NAMALWA (cell line): ENCODE results near the gene NKIRAS1.
"Not testable (repeated sequence)": the region's sequence is repeated elsewhere in the genome, so short reads cannot be mapped to it uniquely, and the experiment has no call there.

Experiments used
- DNase-seq: peaks from one replicate; pipeline ENCODE4 v3.0.0-alpha.2; 2015; ENCODE audit warnings: low spot score

The NKIRAS1 gene

DNA sequence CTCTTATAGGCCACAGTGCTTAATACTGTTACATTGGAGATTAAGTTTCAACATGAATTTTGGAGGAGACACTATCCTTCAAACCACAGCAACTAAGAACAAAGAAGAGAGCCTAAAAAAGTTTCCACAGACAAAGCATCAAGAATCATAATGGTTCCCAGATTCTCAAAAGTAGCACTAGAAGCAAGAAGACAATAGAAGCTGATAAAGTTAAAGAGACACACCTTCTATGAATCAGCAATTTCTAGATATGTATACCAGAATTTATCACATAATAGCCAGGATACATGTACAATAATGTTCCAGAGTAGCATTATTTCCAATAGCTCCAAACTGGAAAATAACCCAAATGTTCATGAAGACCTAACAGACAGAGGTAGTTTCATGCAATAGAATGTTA, 12.2 kb downstream of the NKIRAS1 start:
- no peak for DNase-seq

DNA sequence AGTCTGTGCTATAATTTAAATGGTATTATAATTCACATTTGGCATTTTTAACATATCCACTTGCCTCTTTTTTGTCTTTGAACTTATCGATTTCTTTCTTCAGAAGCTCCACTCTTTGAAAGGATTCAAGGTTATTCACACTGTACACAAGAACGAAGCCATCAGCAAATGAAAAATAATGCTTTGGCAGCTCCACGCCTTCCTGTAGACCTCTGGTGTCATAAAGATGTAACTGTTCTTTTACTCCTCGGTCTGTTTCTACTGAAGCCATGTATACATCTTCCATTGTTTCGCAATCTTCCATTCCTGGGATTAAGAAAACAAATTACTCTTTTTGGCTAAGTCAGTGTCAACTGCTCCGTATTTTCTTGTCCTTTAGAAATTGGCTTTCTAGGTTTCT, 16.0 kb downstream of the NKIRAS1 start:
- DNase-seq: no peak

DNA sequence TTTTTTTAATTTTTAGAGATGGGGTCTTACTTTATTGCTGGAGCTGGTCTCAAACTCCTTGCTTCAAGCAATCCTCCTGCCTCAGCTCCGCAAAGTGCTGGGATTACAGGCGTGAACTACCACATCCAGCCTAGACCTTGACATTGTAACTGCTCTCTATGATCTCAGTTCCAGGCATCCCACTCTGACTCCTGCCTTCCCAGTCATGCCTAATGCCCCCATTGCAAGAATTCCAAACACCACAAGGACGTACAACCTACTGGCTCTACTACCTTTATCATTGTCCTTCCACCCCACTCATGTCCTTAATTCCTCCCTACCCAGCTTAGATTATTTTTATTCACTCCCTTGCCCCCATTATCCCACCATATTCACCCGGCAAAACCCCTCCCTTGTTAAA, 21.6 kb downstream of the NKIRAS1 start:
- no peak for DNase-seq

DNA sequence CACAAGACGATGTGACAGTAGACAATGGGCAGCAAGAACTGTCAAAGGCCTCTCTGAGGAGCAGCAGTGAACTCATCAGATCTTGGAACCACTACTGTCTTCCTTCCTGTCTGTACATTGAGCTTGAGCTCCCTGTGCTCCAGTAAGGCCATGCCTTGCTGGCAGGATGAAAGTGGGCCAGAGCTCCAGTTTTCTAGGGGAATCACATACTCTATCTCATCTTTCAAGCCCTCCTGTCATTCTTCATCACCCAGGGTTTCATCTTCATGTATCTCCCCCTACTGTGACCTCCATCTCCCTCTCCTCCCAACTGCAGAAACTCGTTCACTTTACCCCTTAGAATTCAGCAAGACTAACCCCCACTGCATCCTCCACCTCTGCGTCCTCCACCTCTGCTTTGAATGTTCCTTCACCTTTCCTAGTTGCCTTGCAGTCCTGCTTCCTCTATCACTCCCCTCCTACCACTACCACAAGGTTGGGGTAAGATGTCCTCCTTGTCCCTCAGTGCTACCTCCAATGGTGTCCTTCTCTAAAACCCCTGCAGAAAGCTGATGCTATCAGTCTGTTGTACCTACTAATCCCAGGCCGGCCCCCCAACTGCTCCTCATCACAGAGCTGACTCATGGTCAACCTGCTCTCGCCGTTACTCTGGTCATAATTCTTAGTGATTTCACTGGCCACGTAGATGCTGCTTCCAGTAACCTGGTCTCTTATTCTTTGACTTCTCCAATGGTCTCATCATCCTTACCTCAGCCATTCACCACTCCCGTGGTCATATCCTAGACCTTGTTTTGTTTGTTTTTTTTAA, 22.3 kb downstream of the NKIRAS1 start:
- no peak for DNase-seq

DNA sequence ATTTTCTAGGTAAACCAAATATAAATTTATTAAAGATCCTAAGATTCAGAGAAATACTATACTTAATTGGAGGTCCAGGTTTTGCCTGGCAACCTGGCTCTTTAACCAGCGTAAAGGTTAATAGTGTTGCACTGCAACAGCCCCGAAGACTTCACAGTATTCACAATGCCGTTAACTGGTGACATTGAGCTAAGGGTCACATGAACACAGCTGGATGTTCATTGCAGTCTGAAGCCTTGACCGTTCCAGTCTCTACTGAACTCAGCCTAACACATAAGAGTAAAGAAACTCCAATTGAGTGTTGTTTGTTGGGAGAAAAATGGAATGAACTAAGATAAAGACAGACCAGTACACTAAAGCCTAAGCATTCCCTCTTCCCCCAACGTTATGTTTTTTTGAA, 26.8 kb downstream of the NKIRAS1 start:
- DNase-seq: no peak

DNA sequence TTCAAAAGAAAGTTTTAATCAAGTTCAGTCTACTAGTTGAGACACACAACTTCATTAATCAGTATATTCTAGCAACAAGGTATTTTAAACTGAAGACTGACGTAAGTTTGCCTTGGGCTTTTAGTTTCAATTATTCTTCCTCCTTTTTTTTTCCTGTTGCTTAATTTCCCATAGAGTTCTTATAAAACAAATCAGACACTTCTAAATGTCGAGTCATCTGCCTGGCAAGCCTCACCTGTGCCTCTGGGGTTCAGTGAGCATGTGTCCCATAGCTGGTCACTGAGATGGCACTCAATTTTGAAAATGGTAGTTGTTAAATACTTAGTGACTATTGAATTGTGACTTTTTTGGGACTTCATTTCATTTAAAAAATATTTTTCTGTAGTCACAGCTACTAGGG, 27.4 kb downstream of the NKIRAS1 start:
- DNase-seq: no peak

DNA sequence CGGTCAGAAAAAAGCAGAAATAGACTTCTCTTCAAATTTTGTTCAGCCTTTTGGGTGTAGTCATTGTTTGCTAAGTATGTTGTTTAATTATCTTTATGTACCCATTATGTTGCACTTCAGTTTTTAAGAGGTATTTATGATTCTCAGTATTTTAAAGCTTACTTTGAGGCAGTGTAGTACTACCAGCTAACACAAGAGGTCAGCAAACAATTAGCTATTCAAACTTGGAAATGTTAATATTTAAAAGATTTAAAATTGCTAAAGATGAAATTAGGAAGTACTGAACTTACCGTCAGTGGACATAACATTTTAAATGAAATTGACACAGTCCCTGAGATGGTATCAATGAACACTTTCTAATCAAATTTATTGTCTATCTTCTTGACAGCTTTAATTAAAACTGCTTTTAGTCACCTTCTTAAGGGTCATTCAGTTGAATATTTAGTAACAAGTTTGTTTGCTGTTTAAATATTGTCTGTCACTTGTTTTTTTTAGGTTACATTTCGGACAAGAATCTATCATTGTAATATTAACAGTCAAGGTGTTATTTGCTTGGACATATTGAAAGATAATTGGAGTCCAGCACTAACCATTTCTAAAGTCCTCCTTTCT, 28.1 kb downstream of the NKIRAS1 start:
- DNase-seq: peak; percentile 64

DNA sequence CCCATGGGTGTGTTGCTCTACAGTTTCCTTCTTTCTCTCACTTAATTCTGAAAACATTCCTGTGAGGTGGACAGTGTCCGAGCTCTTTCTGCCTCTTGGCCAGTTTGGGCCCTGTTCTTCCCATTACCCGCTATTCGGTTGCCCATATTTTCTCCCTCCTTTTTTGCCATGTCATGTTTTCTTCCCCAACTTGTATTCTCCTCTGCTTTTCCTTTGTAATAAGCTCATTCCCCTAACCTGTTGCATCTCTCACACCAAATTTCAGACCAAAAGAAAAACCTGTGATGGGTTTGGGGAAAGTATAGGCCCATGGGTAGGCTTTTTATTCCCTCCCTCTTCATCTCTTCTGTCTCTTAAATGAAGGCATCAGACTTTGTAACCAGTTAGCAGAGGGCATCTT, 30.5 kb downstream of the NKIRAS1 start:
- DNase-seq: no peak

DNA sequence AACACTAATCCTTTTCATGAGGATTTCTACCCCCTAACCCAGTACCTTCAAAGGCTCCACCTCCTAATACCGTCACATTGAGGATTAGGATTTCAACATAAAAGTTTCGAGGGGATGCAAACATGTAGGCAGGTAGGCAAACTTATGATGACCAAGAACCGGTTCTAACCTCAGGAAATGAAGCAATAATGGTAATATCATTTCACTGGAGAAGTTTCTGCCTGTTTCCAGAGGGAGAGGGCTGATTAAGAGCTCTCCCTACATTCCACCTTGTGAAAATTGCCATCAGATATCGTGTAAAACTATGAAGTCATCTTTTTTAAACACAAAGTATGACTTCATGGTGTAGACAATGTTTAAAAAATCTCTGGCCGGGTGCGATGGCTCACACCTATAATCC, 31.6 kb downstream of the NKIRAS1 start:
- no peak for DNase-seq

DNA sequence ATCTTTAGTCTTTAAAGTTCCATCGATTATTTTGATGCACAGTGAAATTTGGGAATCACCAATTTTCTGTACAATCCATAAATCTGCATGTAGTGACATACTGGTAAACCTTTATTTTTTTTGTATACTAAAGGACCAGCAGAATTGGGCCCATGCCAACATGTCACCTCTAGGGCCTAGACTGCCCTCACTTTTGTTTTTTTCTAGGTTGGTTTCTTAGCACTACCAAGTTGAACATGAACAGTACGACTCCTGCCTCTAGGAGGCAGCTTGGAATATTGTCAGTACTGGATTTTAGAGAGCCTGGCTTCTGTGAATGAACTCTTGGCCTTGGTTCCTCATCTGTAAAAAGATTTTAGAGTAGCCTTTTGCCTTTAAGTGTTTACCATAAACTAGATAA, 32.3 kb downstream of the NKIRAS1 start:
- peak; percentile 27 for DNase-seq

DNA sequence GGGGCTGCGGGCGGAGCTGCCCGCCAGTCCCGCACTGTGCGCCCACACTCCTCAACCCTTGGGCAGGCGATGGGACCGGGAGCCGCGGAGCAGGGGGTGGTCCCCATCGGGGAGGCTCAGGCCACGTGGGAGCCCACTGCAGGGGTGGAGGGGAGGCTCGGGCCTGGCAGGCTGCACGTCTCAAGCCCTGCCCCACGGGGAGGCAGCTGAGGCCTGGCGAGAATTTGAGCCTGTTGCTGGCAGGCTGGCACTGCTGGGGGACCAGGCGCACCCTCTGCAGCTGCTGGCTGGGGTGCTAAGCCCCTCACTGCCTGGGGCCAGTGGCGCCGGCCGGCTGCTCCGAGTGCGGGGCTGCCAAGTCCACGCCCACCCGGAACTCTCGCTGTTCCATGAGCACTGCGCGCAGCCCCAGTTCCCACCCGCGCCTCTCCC, 34.3 kb downstream of the NKIRAS1 start:
- DNase-seq: no peak

DNA sequence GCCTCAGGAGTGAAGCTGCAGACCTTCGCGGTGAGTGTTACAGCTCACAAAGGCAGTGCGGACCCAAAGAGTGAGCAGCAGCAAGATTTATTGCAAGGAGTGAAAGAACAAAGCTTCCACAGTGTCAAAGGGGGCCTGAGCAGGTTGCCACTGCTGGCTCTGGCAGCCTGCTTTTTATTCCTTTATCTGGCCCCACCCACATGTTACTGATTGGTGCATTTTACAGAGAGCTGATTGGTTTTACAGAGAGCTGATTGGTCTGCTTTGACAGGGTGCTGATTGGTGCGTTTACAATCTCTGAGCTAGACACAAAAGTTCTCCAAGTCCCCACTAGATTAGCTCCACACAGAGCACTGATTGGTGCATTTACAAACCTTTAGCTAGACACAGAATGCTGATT, 34.8 kb downstream of the NKIRAS1 start:
- not testable (repeated sequence) for DNase-seq

DNA sequence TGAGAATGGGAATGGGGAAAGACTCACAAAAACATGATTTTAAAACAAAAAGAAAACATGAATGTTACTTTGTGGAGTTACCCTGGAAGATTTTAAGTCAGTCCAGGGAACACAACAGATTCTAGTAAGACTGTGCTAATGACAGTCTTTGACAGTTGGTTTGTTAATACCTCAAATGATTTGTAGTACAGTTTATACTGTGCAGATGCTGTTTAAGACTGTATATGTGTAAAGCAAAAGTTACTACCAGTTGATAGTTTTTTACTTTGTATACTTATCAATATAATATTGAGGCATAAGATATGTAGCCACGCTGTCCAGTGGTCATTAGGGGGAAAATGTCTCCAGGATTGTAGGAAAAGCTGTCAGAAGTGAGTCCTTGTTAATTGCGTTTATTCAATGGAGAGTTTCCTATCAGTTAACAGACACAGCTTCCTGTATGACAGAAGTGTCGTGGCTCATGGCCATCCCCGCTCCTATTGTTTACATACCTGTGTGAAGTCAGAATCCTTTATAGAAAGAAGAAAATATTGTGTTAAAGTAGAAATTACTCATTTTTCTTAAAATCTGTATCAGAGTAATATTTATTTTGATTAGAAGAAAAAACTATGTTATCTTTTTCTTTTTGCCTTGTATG, 36.0 kb downstream of the NKIRAS1 start:
- no peak for DNase-seq

DNA sequence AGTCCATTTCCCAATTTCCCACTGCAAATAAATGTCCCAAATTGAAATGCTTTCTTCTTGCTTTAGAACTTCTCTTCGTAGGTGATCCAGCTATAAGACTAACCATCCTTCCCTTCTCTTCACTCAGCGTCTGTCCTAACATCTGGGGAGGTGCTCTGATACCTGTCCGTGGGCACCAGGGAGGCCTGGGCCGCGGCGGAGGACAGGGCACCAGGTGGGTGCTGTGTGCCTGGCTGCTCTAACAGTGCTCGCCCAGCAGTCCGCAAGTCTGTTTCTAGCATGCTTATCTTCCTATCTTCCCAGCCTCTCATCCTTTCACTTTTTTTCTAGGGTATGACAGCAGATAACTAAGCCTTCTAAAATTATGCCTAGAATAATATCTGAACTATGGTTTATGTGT, 37.3 kb downstream of the NKIRAS1 start:
- no peak for DNase-seq

DNA sequence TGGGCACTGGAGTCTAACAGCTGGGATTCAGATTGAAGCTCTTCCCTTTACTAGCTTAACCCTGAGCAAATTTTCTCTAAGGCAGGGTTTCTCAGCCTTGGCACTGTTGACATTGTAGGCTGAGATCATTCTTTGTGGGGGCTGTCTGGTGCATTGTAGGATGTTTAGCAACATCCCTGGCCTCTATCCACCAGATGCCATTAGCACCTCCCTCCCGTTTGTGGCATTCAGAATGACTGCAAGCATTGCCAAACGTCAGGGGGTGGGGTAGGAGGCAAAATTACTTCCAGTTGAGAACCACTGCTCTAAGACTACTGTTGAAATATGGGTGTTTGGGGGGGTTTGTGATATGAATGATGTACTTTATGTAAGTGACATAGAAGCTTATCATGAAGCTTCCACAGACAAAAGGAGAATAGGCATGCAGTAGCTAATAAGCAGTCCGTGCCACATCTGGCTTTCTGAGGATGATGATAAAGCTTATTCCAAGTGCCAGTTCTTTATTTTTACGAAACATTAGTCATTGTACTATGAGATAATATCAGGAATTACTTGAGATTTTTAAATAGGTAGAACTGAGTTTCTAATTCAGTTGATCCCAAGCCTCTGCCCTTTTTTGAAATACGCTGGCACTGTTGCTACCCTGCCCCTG, 39.3 kb downstream of the NKIRAS1 start:
- no peak for DNase-seq

DNA sequence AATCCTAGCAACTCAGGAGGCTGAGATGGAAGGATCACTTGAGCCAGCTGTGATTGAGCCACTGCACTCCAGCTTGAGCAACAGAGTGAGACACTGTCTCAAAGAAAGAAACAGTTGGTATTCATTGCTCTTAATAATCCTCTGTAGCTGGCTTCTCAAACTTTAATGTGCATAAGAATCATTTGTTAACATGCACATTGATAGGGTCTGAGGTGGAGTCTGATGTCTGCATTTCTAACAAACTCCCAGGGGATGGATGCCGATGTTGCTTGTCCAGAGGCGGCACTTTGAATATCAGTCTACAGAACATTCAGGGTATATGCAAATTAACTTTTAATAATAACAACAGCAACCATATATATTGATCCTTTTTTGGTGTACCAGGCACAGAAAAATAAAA, 39.9 kb downstream of the NKIRAS1 start:
- DNase-seq: no peak

DNA sequence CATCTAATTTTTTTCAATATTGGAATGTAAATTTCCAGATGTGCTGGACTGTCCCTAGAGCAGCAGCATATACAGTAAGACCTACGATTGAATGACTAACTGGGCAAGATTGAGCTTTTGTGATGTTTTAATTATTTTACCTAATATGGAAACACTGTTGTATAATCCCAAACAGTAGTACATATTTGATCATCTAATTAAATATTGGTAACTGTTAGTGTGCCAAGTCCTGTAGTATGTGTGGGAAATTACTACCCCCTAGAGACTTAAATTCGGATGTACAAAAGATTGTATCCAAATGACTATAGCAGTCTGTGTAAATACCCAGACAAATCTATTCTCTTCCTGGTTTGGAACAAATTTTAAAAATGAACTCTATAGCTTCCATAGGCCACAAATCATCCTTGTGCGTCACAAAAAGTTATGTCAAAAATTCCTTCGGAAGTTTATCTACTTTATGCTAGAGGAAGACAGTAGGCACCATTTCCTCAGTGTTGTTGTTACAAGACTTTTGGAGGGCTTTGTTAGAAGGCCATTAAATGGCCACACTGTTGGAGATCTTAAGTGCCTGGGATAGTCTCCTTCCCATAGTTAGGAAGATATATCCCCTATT, 41.6 kb downstream of the NKIRAS1 start:
- no peak for DNase-seq

DNA sequence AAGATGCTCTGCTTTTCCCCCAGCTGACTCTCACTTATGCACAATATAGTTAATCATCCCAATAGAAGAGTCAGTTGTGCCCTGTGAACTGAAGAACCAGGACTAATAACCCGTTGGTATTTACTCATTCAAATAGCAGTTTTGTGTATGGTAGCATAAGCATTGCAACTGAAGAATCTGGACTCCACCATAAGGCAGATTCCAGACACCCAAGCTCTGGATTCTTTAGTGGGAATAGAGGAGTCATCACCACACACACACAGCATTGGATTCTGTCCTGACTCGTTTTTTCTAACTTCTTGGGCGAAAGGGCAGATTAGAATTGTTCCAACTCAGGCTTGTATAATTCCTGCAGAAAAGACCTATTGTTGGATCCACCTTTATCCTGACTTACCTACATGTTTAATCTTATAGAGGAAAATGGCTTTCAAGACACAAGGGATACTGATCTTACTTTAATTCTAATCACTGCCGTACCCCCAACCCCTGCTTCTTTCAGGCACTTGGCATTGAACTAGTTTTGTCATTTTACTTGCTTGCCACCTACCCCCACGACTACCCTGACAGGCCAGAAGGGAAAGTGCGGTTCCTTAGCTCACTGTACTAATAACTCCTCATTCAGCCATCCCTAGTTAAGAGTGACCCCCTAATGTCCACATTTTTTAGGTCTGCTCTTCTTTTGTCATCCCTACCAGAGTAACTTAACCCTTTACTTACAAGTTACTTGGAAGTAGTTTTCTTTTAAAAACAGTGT, 42.3 kb downstream of the NKIRAS1 start:
- no peak for DNase-seq

DNA sequence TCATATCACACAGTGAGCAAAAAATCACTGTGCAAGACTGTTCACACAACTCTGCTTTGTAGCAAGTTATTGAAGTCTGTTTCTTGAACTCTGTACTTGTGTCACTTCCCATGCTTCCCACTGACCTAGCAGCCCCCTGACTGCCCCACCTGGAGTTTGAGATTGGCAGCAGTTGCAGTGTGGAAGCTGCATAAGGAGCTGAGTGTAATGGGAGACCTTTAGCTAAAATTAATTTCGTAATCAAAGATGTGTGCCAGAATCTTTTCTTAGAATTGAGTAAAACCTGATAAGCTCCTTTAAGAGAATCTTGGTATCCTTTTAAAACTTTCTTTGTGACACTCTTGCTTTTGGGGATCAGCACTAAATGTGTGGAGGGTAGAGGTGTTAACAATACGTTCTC, 42.8 kb downstream of the NKIRAS1 start:
- no peak for DNase-seq

DNA sequence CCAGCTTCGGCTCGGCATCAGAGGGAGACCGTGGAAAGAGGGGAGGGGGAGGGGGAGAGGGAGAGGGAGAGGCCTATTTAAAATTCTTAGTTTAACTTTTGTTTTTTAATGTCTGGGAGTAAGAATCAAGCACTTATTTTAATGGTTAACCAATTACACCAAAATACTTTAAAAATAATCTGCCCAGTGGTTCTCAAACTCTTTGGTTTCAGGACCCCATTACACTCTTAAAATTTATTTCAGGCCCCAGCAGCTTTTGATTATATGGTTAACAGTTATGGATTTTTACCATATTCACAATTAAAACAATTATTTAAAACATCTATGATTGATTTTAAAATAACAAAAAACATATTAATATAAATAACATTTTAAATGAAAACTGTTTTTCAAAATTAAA, 44.5 kb downstream of the NKIRAS1 start:
- no peak for DNase-seq

DNA sequence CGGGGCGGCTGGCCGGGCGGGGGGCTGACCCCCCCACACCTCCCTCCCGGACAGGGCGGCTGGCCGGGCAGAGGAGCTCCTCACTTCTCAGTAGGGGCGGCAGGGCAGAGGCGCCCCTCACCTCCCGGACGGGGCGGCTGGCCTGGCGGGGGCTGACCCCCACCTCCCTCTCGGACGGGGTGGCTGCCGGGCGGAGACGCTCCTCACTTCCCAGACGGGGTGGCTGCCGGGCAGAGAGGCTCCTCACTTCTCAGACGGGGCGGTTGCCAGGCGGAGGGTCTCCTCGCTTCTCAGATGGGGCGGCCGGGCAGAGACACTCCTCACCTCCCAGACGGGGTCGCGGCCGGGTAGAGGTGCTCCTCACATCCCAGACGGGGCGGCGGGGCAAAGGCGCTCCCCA, 45.4 kb downstream of the NKIRAS1 start:
- DNase-seq: not testable (repeated sequence)

DNA sequence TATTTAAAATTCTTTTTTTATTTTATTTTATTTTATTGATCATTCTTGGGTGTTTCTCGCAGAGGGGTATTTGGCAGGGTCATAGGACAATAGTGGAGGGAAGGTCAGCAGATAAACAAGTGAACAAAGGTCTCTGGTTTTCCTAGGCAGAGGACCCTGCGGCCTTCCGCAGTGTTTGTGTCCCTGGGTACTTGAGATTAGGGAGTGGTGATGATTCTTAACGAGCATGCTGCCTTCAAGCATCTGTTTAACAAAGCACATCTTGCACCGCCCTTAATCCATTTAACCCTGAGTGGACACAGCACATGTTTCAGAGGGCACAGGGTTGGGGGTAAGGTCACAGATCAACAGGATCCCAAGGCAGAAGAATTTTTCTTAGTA, 46.1 kb downstream of the NKIRAS1 start:
- not testable (repeated sequence) for DNase-seq
